Epithelial cell of proximal tubule (primary cell): ENCODE measurements around the gene P2RX2. TPM values are rescaled to one million over a fixed set of nuclear protein-coding genes. Genes with fewer than 3 reads are reported as not detected.

ENCODE experiments used
- DNase-seq: peaks from one replicate; pipeline ENCODE4 v3.0.0-alpha.2; 2011; ENCODE audit warnings: low read depth
- H3K4me3 ChIP-seq: 2 replicates; pipeline ENCODE4 v1.5.1; 2011; ENCODE audit warnings: low read depth, mild to moderate bottlenecking, low read length
- CTCF ChIP-seq: conservative IDR thresholded peaks from 2 replicates; pipeline ENCODE4 v1.5.1; 2012; ENCODE audit warnings: low read depth, mild to moderate bottlenecking, low read length
- total RNA-seq: library from RNA; depleted of rRNA; stranded (reverse); fragments of >200 nt; gene quantifications from 2 replicates; pipeline ENCODE4 v1.2.3, GENCODE V29; 2015

The P2RX2 gene
- total RNA-seq, 1 donor from 2014 or later, result not detected

- DNase-seq, result no peak
- TF ChIP-seq CTCF, result no peak
- H3K4me3 ChIP-seq, result no peak overlapping the region
These were observed 11.6 kb upstream of the P2RX2 start for GRCh38 chr12:132606927-132607326.

DNA sequence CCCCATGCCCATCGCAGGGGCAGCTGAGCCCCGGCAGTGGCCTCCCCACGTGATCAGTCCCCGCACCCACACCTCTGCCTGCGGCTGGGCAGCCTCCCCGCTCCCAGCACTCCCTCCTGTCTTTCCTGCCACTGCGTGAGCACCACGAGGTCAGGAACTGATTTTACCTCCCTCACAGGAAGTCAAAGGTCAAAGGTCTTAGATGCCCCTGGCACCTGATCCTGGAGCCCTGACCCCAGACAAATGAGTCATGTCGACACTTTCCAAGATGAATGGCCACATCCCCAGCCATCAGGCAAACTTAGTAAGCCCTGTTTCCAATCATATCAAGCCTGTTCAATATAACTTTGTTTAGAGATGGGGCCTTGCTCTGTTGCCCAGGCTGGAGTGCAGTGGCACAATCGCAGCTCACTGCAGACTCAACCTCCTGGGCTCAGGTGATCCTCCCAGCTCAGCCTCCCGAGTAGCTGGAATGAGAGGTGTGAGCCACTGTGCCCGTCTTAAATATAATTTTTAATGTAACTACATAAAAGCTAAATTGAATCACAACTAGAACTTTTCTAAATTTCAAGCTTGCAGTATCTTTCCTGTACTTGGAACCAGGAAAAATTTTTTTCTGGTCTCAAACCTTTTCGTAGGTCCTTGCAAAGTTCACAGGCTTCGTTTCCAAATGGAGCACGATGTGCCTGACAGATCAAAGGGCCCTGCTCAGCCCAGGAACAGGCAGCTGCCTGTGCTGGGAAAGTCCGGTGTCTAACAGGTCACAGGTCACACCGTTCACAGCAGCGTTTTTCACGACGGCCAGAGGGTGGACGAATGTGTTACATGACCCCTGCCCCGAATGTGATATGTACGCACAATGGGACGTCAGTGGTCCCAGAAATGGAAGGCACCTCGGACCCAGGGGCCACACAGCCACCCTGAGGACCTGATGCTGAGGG, 10.1 kb upstream of the P2RX2 start:
- peak; percentile 64 for DNase-seq
- TF ChIP-seq CTCF, result no peak
- H3K4me3 ChIP-seq, result no peak overlapping the region

GRCh38 chr12:132610051-132610759, 8.4 kb upstream of the P2RX2 start, which contains the start of gene LRCOL1:
LRCOL1 (minus strand) TSS chr12:132610582; CDS start chr12:132606251, 4,331 bp downstream.
- no peak for TF ChIP-seq CTCF
- H3K4me3 ChIP-seq, result peak within 1 kb of the TSS; percentile 8
- no peak for DNase-seq

- H3K4me3 ChIP-seq, result no peak overlapping the region
- TF ChIP-seq CTCF, result no peak
- DNase-seq, result no peak
These were observed 7.5 kb upstream of the P2RX2 start for GRCh38 chr12:132610866-132611602.

GRCh38 chr12:132611620-132612019, 7.0 kb upstream of the P2RX2 start:
- no peak for DNase-seq
- no peak for TF ChIP-seq CTCF
- no peak overlapping the region for H3K4me3 ChIP-seq

- DNase-seq, result no peak
- no peak for TF ChIP-seq CTCF
- H3K4me3 ChIP-seq, result no peak overlapping the region
These were observed 4.5 kb upstream of the P2RX2 start for GRCh38 chr12:132614029-132614428.
